ENCODE data around the gene SEMA6A.

DNA sequence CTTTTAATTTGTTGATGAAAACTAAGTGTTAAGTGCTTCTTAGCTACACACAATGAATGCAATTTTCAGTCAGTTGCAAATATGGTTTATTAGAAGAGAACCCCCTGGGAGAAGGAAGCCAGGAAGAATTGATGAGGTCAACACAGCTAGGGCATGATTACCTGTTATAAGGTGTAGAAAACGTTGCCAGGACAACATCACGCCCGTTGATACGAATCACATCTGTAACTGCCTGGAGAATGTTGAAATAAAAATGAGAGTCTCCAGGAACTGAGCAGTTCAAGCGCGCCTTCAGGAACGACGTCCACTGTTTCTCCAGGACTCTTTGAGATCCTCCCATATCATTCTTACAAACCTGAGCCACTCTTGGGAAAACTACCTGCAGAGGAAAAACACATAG is 88.0 kb downstream of the SEMA6A start:
- TF ChIP-seq YY1 (IDR thresholded peaks at IDR 0.05; ENCODE audit: insufficient read depth, insufficient read length) (no peak), ZNF274 (IDR thresholded peaks at IDR 0.05; ENCODE audit: low read depth, low read length) (no peak), SUZ12 (IDR thresholded peaks at IDR 0.05; ENCODE audit: extremely low read depth, insufficient read depth, insufficient read length) (no peak)
